SK-N-SH (cell line): ENCODE data around the gene MYL6B. TPM values are rescaled to one million over a fixed set of nuclear protein-coding genes. Genes with fewer than 3 reads are reported as not detected.

Experiments
- CTCF ChIA-PET: fragments of 300-600, 350-600 bp; formaldehyde crosslinking; extraction: SDS; loops from one replicate; lab custom pipeline; 2021; lab: Yijun Ruan, JAX
- POLR2A ChIA-PET: fragments of 350-600 bp; sonication (Branson Sonifier 250); formaldehyde crosslinking; extraction: SDS; loops from one replicate; lab custom pipeline; 2020; ENCODE audit warnings: antibody characterized with exemption, inconsistent platforms; lab: Yijun Ruan, JAX
- DNase-seq: peaks from one replicate; pipeline ENCODE4 v3.0.0; 2012
- H2AFZ ChIP-seq: fragments of 200-600 bp; sonication (generic); 2 replicates; pipeline ENCODE4 v1.8.1; 2016; ENCODE audit warnings: antibody characterized with exemption, mild to moderate bottlenecking, low read depth
- H3F3A ChIP-seq: fragments of 200-600 bp; sonication (generic); replicated peaks from 2 replicates; pipeline ENCODE3; 2016; ENCODE audit warnings: antibody characterized with exemption, mild to moderate bottlenecking; ENCODE audit not compliant: insufficient read depth
- H3K27ac ChIP-seq, 2 experiments: fragments of 200-500 bp in 1 of 2; fragments of 200-600 bp in 1 of 2; sonication (Bioruptor generic) in 1 of 2; sonication (generic), shearing (Covaris generic) in 1 of 2; 2 replicates each; pipeline versions ENCODE4 v1.5.1 to v1.6.1; 2014 to 2016; ENCODE audit warnings: low read depth in 2 of 2, inconsistent platforms in 1 of 2, low read length in 1 of 2, mild to moderate bottlenecking in 1 of 2, mixed read lengths in 1 of 2
- H3K27me3 ChIP-seq: fragments of 200-600 bp; sonication (generic), shearing (Covaris generic); 2 replicates; pipeline ENCODE4 v1.6.1; 2016; ENCODE audit warnings: mixed run types; ENCODE audit not compliant: insufficient read depth
- H3K36me3 ChIP-seq, 2 experiments: fragments of 200-500 bp in 1 of 2; fragments of 200-600 bp in 1 of 2; sonication (Bioruptor generic) in 1 of 2; sonication (generic) in 1 of 2; replicated peaks in 1 of 2; 2 replicates each; pipeline versions ENCODE3 to v1.5.1; 2014 to 2016; ENCODE audit warnings: low read length in 1 of 2, mild to moderate bottlenecking in 1 of 2; ENCODE audit not compliant: insufficient read depth in 2 of 2, control insufficient read depth in 1 of 2
- H3K4me1 ChIP-seq, 2 experiments: fragments of 200-500 bp in 1 of 2; fragments of 200-600 bp in 1 of 2; sonication (Bioruptor generic) in 1 of 2; sonication (generic), shearing (Covaris generic) in 1 of 2; 2 replicates each; pipeline versions ENCODE4 v1.5.1 to v1.6.1; 2014 to 2016; ENCODE audit warnings: low read depth in 1 of 2, low read length in 1 of 2, mixed run types in 1 of 2; ENCODE audit not compliant: insufficient read depth in 2 of 2, control insufficient read depth in 1 of 2
- H3K4me2 ChIP-seq: fragments of 200-600 bp; sonication (generic), shearing (Covaris generic); 2 replicates; pipeline ENCODE4 v1.6.1; 2017; ENCODE audit warnings: mixed run types
- H3K4me3 ChIP-seq, 2 experiments: fragments of 200-500 bp in 1 of 2; fragments of 200-600 bp in 1 of 2; sonication (Bioruptor generic) in 1 of 2; sonication (generic), shearing (Covaris generic) in 1 of 2; 2 replicates each; pipeline versions ENCODE4 v1.5.1 to v1.8.1; 2014 to 2016; ENCODE audit warnings: low read depth in 2 of 2, inconsistent platforms in 1 of 2, low read length in 1 of 2, mild to moderate bottlenecking in 1 of 2, mixed read lengths in 1 of 2, moderate library complexity in 1 of 2
- H3K79me2 ChIP-seq: fragments of 200-600 bp; sonication (generic); 2 replicates; pipeline ENCODE4 v1.8.1; 2017; ENCODE audit warnings: mild to moderate bottlenecking; ENCODE audit not compliant: insufficient read depth
- H3K9ac ChIP-seq: fragments of 200-600 bp; sonication (generic); 2 replicates; pipeline ENCODE4 v1.6.1; 2017; ENCODE audit warnings: mixed run types
- H3K9me2 ChIP-seq: fragments of 200-600 bp; sonication (generic); 2 replicates; pipeline ENCODE4 v1.6.1; 2017; ENCODE audit warnings: mixed run types
- H3K9me3 ChIP-seq: fragments of 200-600 bp; sonication (generic); 2 replicates; pipeline ENCODE4 v1.6.1; 2017; ENCODE audit warnings: mixed run types, mild to moderate bottlenecking, moderate library complexity
- H4K20me1 ChIP-seq: fragments of 200-600 bp; sonication (generic); 2 replicates; pipeline ENCODE4 v1.6.1; 2017; ENCODE audit warnings: mild to moderate bottlenecking, mixed run types; ENCODE audit not compliant: insufficient read depth
- CHD2 ChIP-seq: fragments of 150-350 bp; IDR thresholded peaks from 2 replicates; pipeline ENCODE4 v1.6.1; 2018; ENCODE audit warnings: low read length; ENCODE audit not compliant: partially characterized antibody
- ELF1 ChIP-seq: IDR thresholded peaks from 2 replicates; pipeline ENCODE4 v1.4.0; 2012
- EP300 ChIP-seq, 2 experiments: IDR thresholded peaks; 2 replicates each; pipeline versions ENCODE4 v1.4.0 to v1.6.1; 2012; ENCODE audit warnings: borderline replicate concordance in 1 of 2, low read depth in 1 of 2, low read length in 1 of 2
- EZH2phosphoT487 ChIP-seq: fragments of 200-600 bp; sonication (generic); IDR thresholded peaks from 2 replicates; pipeline ENCODE4 v1.6.1; 2017; ENCODE audit warnings: low read depth, mixed run types, mild to moderate bottlenecking, antibody characterized with exemption, moderate library complexity, borderline replicate concordance
- FOSL2 ChIP-seq: IDR thresholded peaks from 2 replicates; pipeline ENCODE4 v1.4.0; 2012; ENCODE audit warnings: low read depth, mild to moderate bottlenecking, moderate library complexity, borderline replicate concordance
- FOXM1 ChIP-seq: IDR thresholded peaks from 2 replicates; pipeline ENCODE4 v1.4.0; 2012; ENCODE audit warnings: low read depth, mild to moderate bottlenecking
- MXI1 ChIP-seq: IDR thresholded peaks from 2 replicates; pipeline ENCODE4 v1.6.1; 2012; ENCODE audit warnings: mild to moderate bottlenecking, low read depth, low read length, improper control_type of control experiment
- NRF1 ChIP-seq: IDR thresholded peaks from 2 replicates; pipeline ENCODE4 v1.6.1; 2012; ENCODE audit warnings: low read depth, mild to moderate bottlenecking, low read length
- POLR2AphosphoS5 ChIP-seq: IDR thresholded peaks from 2 replicates; pipeline ENCODE4 v1.6.1; 2012; ENCODE audit warnings: low read depth, low read length
- RFX5 ChIP-seq: IDR thresholded peaks from 2 replicates; pipeline ENCODE4 v1.6.1; 2012; ENCODE audit warnings: mild to moderate bottlenecking, improper control_type of control experiment, low read length
- SMC3 ChIP-seq: IDR thresholded peaks from 2 replicates; pipeline ENCODE4 v1.6.1; 2012; ENCODE audit warnings: low read depth, low read length, improper control_type of control experiment
- YY1 ChIP-seq: IDR thresholded peaks from 2 replicates; pipeline ENCODE4 v1.4.0; 2012; ENCODE audit warnings: low read depth, mild to moderate bottlenecking
- polyA plus RNA-seq, 3 experiments: library from polyadenylated mRNA; depleted of rRNA; stranded (reverse); fragments of >200 nt; gene quantifications; 2 replicates each; pipeline ENCODE4 v1.2.3, GENCODE V29; 2012
- TF ChIP-seq, protein P1 (sequence below): IDR thresholded peaks from 2 replicates; pipeline ENCODE4 v1.4.0; 2012; ENCODE audit warnings: low read depth, borderline replicate concordance
- TF ChIP-seq, protein P2 (sequence below): IDR thresholded peaks from 2 replicates; pipeline ENCODE4; 2012
- TF ChIP-seq, protein P3 (sequence below): IDR thresholded peaks from 2 replicates; pipeline ENCODE4 v1.4.0; 2012; ENCODE audit warnings: low read depth

Gene MYL6B
- polyA plus RNA-seq, 1 of the 3 experiments (the other 2 are of a cell fraction) = 234 TPM

DNA sequence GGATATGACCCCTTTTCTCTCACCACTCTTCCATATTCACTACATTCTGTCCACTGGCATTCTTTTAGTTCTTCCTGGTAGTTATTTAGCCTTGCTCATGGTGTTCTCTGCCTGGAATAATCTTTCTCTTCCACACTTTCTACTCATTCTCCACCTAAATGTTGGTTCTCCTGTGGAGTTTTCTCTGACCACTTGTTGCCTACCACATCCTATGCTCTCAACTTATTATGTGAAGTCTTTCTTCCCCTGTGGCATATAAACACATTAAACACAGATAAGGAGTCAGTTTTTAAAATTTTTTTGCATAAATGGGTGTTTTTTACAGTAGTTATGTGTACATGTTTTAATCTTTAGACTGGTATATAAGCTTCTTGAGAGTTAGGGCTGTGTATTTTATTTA lies 40.2 kb downstream of the MYL6B start:
- CTCF ChIA-PET = interaction anchor here (0.8 to 13.8 kb wide), 6 partner anchors 14 to 70 kb away, joined by 3 to 272 read pairs (median 35); partner anchors contain the start of genes ANKRD52, ESYT1, RNF41 and RPL41
- POLR2A ChIA-PET = no interaction called here
- Histone ChIP-seq H3K9ac (no peak overlapping the region), H3K4me1 (peaks cover 8 to 13% of the 10 kb centered on the region in 2 experiments; a peak in 2 of 4 replicates), H3K9me2 (no peaks in the 10 kb centered on the region), H3K79me2 (peaks cover 14% of the 10 kb centered on the region), H2AFZ (no peak overlapping the region), H3K4me2 (no peak overlapping the region), H3K27ac (no peak overlapping the region), H3K27me3 (no peaks in the 10 kb centered on the region), H4K20me1 (peaks cover 3% of the 10 kb centered on the region), H3K9me3 (no peaks in the 10 kb centered on the region), H3F3A (peaks cover 24% of the 10 kb centered on the region), H3K36me3 (no peaks in the 10 kb centered on the region), H3K4me3 (peak overlapping the region in 1 of 2 experiments; percentile 23; a peak in 1 of 4 replicates)
- TF ChIP-seq NRF1 (no peak), ELF1 (no peak), YY1 (no peak), EP300 (IDR thresholded peaks at IDR 0.05; ENCODE audit: borderline replicate concordance in 1 of 2, low read depth in 1 of 2, low read length in 1 of 2) (no peak), FOXM1 (no peak), POLR2AphosphoS5 (no peak), RFX5 (no peak), MXI1 (no peak), SMC3 (no peak), CHD2 (no peak), EZH2phosphoT487 (no peak), FOSL2 (no peak)
- TF ChIP-seq, protein P1, sequence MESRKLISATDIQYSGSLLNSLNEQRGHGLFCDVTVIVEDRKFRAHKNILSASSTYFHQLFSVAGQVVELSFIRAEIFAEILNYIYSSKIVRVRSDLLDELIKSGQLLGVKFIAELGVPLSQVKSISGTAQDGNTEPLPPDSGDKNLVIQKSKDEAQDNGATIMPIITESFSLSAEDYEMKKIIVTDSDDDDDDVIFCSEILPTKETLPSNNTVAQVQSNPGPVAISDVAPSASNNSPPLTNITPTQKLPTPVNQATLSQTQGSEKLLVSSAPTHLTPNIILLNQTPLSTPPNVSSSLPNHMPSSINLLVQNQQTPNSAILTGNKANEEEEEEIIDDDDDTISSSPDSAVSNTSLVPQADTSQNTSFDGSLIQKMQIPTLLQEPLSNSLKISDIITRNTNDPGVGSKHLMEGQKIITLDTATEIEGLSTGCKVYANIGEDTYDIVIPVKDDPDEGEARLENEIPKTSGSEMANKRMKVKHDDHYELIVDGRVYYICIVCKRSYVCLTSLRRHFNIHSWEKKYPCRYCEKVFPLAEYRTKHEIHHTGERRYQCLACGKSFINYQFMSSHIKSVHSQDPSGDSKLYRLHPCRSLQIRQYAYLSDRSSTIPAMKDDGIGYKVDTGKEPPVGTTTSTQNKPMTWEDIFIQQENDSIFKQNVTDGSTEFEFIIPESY = no peak
- TF ChIP-seq, protein P2, sequence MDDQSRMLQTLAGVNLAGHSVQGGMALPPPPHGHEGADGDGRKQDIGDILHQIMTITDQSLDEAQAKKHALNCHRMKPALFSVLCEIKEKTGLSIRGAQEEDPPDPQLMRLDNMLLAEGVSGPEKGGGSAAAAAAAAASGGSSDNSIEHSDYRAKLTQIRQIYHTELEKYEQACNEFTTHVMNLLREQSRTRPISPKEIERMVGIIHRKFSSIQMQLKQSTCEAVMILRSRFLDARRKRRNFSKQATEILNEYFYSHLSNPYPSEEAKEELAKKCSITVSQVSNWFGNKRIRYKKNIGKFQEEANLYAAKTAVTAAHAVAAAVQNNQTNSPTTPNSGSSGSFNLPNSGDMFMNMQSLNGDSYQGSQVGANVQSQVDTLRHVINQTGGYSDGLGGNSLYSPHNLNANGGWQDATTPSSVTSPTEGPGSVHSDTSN = no peak
- TF ChIP-seq, protein P3, sequence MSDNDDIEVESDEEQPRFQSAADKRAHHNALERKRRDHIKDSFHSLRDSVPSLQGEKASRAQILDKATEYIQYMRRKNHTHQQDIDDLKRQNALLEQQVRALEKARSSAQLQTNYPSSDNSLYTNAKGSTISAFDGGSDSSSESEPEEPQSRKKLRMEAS = no peak
- DNase-seq = no peak
